HG03520 (cell line): ENCODE data around the gene MACROH2A1.

Source experiments
- ATAC-seq: cut with Tn5 transposase; IDR thresholded peaks from one replicate; pipeline ENCODE4 v1.9.1; 2021; ENCODE audit warnings: mild to moderate bottlenecking, moderate library complexity; ENCODE audit not compliant: unreplicated experiment

Gene MACROH2A1

DNA sequence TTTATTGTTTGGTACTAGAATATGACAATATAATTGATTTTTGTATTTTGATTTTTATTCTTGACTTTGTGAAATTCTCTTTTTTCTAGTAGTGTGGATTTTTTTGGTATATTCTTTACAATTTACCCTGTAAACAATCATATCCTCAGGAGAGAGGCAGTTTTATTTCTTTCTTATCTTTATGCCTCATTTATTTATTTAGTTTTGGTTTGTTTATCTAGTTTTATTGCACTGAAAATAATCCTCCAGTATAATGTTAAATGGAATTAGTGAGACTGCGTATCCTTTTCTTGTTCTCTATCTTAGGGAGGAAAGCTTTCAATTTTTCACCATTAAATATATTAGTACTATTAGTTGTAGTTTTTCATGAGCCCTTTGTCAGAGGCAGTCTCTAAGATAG, 109.4 kb downstream of the MACROH2A1 start:
- no peak for ATAC-seq

DNA sequence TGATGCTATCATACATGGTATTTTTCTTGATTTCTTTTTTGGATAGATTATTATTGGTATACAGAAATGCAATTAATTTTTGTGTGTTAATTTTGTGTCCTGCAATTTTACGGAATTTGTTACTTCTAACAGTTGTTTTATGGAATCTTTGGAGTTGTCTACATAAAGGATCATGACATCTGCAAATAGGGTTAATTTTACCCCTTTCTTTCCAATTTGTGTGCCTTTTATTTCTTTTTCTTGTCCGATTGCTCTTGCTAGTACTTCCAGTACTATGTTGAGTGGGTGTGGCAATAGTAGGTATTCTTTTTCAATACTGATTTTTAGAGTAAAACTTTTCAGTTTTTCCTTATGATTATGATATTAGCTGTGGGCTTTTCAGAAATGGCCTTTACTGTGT, 111.5 kb downstream of the MACROH2A1 start:
- no peak for ATAC-seq
